Psoas muscle (tissue), 8 donors: ENCODE results near the gene TMEM185B. TPM values are rescaled to one million over a fixed set of nuclear protein-coding genes. Genes with fewer than 3 reads are reported as not detected.

Experiments
- ATAC-seq, 4 donors: fragments of 200-7000 bp; cut with Tn5 transposase; one replicate each; pipeline ENCODE4 v1.9.1; 2020; ENCODE audit warnings: moderate library complexity in 3 of 4, mild to moderate bottlenecking in 2 of 4
- DNase-seq, 2 donors: peaks; one replicate each; pipeline ENCODE4 v3.0.0-alpha.2; 2020
- H3K27ac ChIP-seq: fragments of 200-600 bp; one replicate; pipeline ENCODE4 v1.8.0; 2022
- H3K27me3 ChIP-seq, 3 donors: fragments of 200-600 bp in 1 of 3; one replicate each; pipeline versions ENCODE4 v1.6.1 to v1.8.0; 2013 to 2022; ENCODE audit warnings: low read length in 2 of 3, mild to moderate bottlenecking in 2 of 3, moderate library complexity in 1 of 3; ENCODE audit not compliant: insufficient read depth in 3 of 3
- H3K36me3 ChIP-seq, 2 donors: fragments of 200-600 bp in 1 of 2; one replicate each; pipeline versions ENCODE4 v1.6.1 to v1.8.0; 2013 to 2022; ENCODE audit warnings: low read depth in 1 of 2, mild to moderate bottlenecking in 1 of 2, moderate library complexity in 1 of 2; ENCODE audit not compliant: insufficient read depth in 1 of 2
- H3K4me1 ChIP-seq: fragments of 200-600 bp; one replicate; pipeline ENCODE4 v1.8.0; 2022
- H3K4me3 ChIP-seq: fragments of 200-600 bp; one replicate; pipeline ENCODE4 v1.8.0; 2022; ENCODE audit warnings: mild to moderate bottlenecking
- H3K9me3 ChIP-seq: fragments of 200-600 bp; one replicate; pipeline ENCODE4 v1.8.0; 2022
- WGBS, 3 donors: extraction: QIAGEN DNeasy Blood & Tissue Kit; methylation state at CpG; one replicate each; pipeline versions ENCODE4 v1.1.6 to v1.1.7; 2013; 5-methylcytosine and 5-hydroxymethylcytosine counted together
- intact Hi-C, 2 donors: fragments of 100-400 bp; cut with DNase I; formaldehyde crosslinking; loops; one replicate each; pipeline versions ENCODE4 v1.11.0 to v1.14.2; 2022
- polyA plus RNA-seq, 3 donors: library from polyadenylated mRNA; stranded (reverse); fragments of 200-250 nt; gene quantifications; one replicate each; pipeline ENCODE4 v1.2.3, GENCODE V29; 2013
- total RNA-seq, 4 donors: library from RNA; stranded (reverse); fragmentation: NEBNext Ultra II Directional in 2 of 4; extraction: Animal tissue kit (Norgen Biotek cat#: 25700) in 2 of 4; gene quantifications; one replicate each; pipeline versions ENCODE4 v1.2.1 to v1.2.4, GENCODE V29; 2021 to 2023
- TF ChIP-seq, protein P1 (sequence below): fragments of 200-600 bp; IDR thresholded peaks from one replicate; pipeline ENCODE4 v1.8.0; 2022; ENCODE audit warnings: antibody characterized with exemption
- donor health status: healthy with polysubstance abuse.
- donor health status: DM: no; HTN: no; CAD: no; lungs with moderate emphysema.
- donor health status: Bipolar disorder and iron deficiency.
- donor health status: healthy.
- donor health status: DM: yes; HTN: yes; CAD: no.
- donor health status: DM: no; HTN: no; CAD: no.
- donor health status: DM: no; HTN: no; CAD: no.
- donor health status: DM: yes; HTN: yes; CAD: no.

The TMEM185B gene
- total and polyA plus RNA-seq, 7 donors, result 10.4 to 28.1 (median 15.3) TPM

- DNase-seq (peak in 1 of 2 donors; percentile 34), ATAC-seq (no peak)
- TF ChIP-seq, protein P1, sequence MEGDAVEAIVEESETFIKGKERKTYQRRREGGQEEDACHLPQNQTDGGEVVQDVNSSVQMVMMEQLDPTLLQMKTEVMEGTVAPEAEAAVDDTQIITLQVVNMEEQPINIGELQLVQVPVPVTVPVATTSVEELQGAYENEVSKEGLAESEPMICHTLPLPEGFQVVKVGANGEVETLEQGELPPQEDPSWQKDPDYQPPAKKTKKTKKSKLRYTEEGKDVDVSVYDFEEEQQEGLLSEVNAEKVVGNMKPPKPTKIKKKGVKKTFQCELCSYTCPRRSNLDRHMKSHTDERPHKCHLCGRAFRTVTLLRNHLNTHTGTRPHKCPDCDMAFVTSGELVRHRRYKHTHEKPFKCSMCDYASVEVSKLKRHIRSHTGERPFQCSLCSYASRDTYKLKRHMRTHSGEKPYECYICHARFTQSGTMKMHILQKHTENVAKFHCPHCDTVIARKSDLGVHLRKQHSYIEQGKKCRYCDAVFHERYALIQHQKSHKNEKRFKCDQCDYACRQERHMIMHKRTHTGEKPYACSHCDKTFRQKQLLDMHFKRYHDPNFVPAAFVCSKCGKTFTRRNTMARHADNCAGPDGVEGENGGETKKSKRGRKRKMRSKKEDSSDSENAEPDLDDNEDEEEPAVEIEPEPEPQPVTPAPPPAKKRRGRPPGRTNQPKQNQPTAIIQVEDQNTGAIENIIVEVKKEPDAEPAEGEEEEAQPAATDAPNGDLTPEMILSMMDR, result no peak
- Histone ChIP-seq H3K27me3 (no peaks in the 10 kb centered on the region), H3K27ac (no peak overlapping the region), H3K4me1 (peaks cover 16% of the 10 kb centered on the region), H3K36me3 (no peaks in the 10 kb centered on the region), H3K4me3 (no peak overlapping the region), H3K9me3 (no peaks in the 10 kb centered on the region)
- 95 to 98% (median 95%) methylated on average over 9 of the region's 9 CpGs for WGBS, 3 donors
- intact Hi-C loops, result no loop called here
Measured at GRCh38 chr2:120224735-120225548, 1.7 kb upstream of the TMEM185B start.

GRCh38 chr2:120224256-120224655 lies 1.1 kb upstream of the TMEM185B start:
- peak overlapping the region; percentile 99 for H3K27ac ChIP-seq
- 87 to 94% (median 92%) methylated on average over 13 of the region's 13 CpGs for WGBS, 3 donors
- TF ChIP-seq, protein P1, result no peak
- intact Hi-C loops, result no loop called here
- DNase-seq (peak in 1 of 2 donors; percentile 45), ATAC-seq (no peak)
- H3K4me3 ChIP-seq, result peak overlapping the region; percentile 86
- H3K4me1 ChIP-seq, result peaks cover 16% of the 10 kb centered on the region
- no peaks in the 10 kb centered on the region for H3K9me3 ChIP-seq
- H3K36me3 ChIP-seq, result peaks cover 0 to 4% of the 10 kb centered on the region in 2 donors
- no peaks in the 10 kb centered on the region for H3K27me3 ChIP-seq

GRCh38 chr2:120222186-120223033 lies 790 bp downstream of the TMEM185B start:
- DNase-seq, result no peak
- intact Hi-C loops, result no loop called here
- TF ChIP-seq, protein P1, result no peak
- 75 to 85% (median 77%) methylated on average over 45 to 49 of the region's 49 CpGs for WGBS, 3 donors
- Histone ChIP-seq H3K4me1 (peaks cover 11% of the 10 kb centered on the region), H3K27ac (peak overlapping the region; percentile 99), H3K9me3 (no peaks in the 10 kb centered on the region), H3K36me3 (peaks cover 0 to 7% of the 10 kb centered on the region in 2 donors), H3K27me3 (no peaks in the 10 kb centered on the region), H3K4me3 (peak overlapping the region; percentile 86)
- ATAC-seq, result peak in 1 of 4 donors; percentile 0

GRCh38 chr2:120221616-120222015 lies 1.6 kb downstream of the TMEM185B start:
- Histone ChIP-seq H3K27me3 (no peaks in the 10 kb centered on the region), H3K27ac (peak overlapping the region; percentile 99), H3K4me3 (peak overlapping the region; percentile 86), H3K9me3 (no peaks in the 10 kb centered on the region), H3K36me3 (peaks cover 0 to 7% of the 10 kb centered on the region in 2 donors), H3K4me1 (peaks cover 11% of the 10 kb centered on the region)
- 95 to 97% (median 96%) methylated on average over 8 of the region's 8 CpGs for WGBS, 3 donors
- intact Hi-C loops, result no loop called here
- DNase-seq, result no peak
- TF ChIP-seq, protein P1, result no peak
- ATAC-seq, result no peak
